Effector CD4-positive, alpha-beta T cell (primary cell): ENCODE measurements around the gene FIBP.
"Not testable (repeated sequence)": the region's sequence is repeated elsewhere in the genome, so short reads cannot be mapped to it uniquely, and the experiment has no call there.

Source experiments
- DNase-seq: peaks from one replicate; pipeline ENCODE4 v3.0.0-alpha.2; 2020

FIBP gene

DNA sequence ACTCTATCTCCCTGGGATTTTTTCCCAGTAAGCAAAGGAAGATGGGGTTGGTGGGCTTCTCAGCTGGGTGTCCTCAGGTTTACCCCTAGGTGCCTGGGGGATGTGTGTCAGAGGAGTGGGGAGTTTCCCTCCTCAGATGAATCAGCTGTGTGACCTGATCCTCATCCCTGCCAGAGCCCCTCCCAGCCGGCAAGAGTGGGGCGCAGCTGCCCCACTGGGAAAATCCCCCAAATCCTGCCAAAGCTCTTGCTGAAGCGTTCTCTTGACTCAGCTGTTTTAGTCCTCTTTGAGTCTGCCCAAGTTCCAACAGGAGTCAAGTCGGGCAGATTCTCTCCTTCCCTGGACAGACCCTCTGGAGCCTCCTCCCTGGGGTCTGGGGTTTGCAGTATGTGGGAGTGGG, 24.6 kb upstream of the FIBP start:
- no peak for DNase-seq

DNA sequence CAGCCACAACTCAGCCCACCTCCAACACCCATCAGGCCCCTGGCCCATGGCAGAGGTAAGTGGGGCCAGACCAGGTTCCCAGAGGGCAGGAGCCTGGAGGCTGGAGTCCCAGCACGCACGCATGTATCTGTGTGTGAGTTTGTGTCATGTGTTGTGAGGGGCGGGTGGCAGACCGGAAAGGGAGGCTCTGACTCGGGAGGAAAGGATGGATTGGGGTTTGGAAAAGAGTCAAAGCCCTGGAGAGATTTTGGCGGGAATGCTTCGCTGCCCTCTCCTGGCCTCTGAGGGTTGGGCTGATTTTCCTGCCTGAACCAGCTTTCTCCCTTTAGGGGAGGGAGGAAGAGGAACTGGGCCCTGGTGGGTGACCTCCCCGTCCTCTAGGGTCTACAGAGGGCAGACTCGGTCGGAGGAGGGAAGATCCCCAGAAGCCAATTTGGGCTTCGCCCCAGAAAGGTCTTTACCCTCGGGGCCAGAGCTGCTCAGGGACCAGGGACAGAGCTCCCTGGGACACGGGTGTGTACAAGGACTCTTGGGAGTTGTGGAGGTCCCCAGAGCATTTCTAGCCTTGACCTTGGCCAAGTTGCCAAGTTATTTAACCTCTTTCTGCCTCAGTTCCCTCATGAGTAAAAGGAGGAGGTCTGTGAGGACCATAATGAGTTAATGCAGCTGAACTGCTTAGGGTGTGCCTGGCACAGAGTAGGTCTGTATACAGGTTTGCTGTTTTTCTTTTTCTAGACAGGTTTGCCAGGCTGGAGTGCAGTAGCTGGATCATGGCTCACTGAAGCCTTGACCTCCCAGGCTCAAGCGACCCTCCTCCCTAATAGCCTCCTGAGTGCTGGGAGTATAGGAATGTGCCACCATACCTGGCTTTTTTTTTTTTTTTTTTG, 23.7 kb upstream of the FIBP start:
- DNase-seq: no peak

DNA sequence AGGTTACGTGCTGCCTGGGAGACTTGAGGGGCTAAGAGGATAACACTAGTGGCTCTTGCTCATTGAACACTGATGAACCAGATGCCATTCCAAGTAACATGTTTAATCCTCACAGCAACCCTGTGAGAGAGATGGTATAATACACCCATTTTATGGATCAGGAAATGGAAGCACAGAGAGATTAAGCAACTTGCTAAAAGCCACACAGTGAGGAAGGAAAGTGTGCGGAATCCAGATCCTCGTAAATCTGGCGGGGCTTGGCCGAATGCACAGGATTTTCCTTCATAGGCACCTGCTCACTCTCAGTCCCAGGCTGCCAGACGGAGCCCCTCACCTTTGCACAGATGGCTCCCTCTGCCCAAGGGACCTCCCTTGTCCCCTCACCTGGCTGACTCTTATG, 19.6 kb upstream of the FIBP start:
- no peak for DNase-seq

DNA sequence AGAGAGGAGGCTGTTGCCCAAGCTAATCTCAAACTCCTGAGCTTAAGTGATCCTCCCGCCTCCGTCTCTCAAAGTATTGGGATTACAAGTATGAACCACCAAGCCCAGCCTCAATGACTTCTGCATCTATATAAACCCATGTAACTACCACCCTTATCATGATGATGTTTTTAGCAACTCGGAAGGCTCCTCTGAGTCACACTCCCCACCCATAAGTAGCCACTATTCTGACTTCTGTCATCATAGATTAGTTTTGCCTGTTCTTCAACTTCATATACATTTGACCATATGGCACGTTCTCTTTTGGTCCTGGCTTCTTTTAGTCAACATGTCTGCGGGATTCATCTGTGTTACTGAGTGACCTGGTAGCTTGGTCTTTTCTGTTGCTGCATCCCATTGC, 18.3 kb upstream of the FIBP start:
- no peak for DNase-seq

DNA sequence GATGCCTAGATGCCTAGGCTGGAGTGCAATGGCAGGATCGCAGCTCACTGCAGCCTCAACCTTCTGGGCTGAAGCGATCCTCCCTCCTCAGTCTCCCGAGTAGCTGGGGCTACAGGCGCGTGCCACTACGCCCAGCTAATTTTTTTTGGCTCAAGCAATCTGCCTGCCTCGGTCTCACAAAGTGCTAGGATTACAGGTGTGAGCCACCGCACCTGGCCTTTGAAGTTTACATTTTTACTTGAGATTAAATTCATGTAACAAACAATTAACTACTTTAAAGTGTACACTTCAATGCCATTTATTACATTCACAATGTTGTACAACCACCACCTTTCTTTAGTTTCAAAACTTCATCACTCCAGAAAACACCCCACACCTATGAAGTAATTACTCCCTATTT, 15.4 kb upstream of the FIBP start:
- no peak for DNase-seq

DNA sequence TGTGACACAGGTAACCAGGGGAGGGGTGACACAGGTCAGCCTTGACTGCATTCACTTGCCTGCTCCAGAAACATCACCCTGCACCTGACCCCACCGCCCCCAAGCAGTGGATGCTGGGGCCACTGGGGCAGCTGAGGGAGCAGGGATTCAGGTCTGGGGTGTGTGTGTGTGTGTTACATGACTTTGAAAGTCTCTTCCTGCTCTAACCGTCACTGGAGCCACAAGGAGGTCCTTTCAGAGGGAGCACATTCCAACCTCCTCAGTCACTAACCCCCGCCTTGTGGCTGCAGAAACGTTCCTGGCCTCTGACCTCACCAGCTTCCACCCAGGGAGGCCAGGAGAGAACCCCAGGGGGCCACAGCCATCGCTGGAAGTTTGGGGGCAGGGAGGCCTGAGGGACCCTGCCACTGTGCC, 14.8 kb upstream of the FIBP start:
- no peak for DNase-seq

DNA sequence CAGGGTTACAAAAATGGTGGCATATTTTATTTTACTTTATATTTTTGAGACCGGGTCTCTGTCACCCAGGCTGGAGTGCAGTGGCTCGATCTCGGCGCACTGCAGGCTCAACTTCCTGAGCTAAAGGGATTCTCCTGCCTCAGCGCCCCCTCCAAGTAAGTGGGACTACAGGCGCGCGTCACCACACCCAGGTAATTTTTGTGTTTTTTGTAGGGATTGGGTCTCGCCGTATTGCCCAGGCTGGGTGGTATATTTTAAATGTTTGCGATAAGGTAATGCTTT, 12.6 kb upstream of the FIBP start:
- no peak for DNase-seq

DNA sequence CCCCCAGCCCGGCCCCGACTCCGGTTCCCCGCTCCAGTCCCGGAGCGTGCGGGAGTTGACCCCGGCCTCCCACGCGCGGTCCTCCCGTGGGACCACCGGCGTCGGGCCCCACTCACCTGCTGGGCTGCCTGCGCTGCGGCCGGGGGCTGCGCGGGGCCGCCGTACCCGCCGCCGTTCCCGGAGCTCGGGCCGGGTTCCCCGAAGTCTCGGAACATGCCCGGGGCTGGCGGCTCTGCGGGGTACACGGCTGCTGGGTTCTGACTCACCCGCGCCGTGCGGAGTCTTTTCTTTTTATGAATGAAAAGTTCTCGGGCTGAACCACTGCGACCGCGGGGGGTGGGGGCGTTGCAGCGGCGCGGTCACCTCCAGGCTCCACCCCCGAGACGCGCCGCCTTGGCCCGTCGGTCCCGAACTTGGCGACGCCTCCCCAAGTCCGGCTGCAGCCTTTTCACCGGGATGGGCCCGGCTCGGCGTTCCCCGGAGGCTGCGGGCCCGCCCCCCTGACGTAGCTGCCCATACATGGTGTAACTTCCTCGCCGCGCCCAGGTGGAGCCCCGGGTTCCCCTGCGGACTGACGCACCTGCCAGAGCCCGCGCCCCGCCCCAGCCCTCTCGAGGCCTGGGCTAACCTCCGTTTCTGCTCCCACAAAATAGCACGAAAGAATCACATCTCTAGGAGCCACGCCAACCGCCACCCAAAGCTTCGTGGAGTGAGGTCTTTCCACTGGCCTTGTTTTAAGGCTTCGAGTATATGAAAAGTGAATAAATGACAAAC, 12.0 kb upstream of the FIBP start, which contains the start of gene FOSL1:
FOSL1 (minus strand) TSS at position 264 of the 774 bp plus-strand sequence; CDS start at position 215, 49 bp downstream.
- peak; percentile 93 for DNase-seq

DNA sequence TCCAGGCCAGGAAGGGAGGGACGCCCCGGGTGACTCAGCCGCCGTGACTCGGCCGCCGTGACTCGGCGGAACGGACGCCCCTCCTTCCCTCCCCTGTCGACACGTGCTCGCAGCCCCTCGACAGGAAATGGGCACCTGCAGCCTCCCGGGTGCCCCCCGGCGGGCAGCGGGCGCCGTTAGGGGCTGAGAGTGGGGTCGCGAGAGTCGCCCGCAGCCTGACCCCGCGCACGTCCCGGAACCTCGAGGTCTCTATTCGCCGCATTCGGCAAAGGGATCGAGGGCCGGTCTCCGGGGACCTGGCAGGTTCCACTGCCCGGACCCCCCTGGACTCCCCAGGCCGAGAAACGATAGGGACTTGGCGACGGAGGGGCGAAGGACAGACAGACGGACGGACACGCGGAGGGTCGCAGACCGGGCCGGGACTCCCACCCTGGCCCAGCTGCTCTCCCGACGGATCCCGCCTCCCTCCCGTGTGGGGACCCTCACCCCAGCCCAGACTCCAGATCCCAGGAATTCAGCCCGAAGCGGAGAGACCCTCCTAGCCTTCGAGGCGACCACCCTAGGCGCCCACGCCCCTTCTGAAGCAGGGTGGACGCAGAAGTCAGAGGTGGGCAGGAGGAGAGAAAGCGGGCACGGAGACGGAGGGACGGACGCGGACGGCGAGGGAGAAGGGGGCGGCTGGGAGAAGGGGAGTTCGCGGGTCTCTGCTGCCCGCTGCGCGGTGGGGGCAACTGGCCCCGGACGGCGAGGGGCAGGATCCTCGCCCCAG, 11.3 kb upstream of the FIBP start:
- DNase-seq: peak; percentile 46

DNA sequence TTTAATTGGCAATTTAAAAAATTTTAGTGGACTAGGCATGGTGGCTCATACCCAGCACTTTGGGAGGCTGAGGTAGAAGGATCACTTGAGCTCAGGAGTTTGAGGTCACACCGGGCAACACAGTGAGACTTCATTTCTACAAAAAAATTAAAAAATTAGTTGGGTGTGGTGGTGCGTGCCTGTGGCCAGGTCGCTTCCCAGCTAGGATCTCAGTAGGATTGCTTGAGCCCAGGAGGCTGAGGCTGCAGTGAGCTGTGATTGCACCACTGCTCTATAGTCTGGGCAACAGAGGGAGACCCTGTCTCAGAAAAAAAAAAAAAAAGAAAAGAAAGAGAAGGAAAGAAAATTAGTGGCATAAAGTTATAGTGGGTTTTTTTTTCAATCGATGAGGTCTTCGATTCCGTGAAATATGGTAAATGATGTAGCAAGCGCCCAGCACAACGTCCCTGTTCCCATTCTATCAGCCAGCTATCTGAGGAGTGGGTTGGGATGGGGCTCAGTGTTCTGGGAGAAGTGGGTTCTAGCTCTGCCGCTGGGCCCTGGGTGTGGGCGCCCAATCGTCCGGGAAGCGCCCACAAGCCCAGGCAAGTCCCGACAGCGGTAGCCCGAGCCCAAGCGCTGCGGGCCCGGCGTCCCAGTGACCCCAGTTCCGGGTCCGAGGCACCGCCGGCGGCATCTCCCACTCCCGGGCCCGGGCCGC, 10.5 kb upstream of the FIBP start:
- no peak for DNase-seq

DNA sequence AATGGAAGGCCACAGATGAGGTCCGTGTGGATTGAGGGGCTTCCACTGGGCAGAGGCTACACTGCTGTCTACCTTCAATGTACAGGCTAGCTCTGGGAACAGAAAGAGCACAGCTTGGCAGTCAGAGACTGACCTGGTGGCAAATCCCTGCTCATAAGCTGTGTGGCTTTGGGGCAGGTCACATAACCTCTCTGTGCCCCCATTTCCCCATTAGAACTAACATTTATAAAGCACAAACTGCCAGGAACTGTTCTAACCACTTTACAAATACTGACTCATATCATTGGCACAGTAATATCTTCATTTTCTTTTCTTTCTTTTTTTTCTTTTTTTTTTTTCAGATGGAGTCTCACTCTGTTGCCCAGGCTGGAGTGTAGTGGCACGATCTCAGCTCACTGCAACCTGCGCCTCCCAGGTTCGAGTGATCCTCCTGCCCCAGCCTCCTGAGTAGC, 8.8 kb upstream of the FIBP start:
- no peak for DNase-seq

DNA sequence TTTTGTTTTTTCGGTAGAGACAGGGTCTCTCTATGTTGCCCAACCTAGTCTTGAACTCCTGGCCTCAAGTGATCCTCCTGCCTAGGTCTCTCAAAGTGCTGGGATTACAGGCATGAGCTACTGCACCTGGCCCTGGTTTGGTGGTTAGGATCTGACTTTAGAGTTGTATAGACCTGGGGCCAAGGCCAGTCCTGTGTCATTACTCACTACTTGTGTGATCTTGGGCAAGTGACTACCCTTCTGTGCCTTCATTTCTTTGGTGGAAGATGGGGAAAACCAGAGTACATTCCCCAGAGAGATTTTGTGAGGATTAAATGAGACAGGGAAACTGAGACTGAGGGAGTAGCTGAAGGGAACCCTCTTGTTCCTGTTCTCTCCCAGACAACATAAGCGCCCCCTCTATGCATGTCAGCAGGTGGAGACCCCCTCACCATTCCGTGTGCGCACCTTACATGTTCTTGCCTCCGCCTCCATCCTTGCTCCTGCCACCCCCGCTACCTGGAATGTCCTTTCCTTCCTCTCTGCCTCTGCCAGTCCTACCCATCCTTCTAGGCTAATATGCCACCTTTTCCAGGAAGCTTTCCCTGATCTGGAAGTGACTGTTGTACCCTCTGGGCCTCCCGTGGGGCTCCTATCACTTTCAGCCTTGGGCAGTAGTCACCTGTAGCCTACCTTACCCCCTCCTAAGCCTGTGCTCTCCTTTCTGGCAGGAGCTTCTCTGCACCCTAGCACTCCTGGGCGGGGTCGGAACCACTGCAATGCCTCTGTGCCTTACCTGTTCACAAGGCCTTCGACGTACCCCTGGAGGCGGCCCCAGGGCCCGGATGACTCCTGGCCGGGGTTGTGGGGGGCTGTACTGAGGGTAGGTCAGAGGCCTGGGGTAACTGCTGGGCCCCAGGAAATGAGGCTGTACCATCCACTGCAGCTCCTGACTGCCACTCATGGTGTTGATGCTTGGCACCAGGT, 8.0 kb upstream of the FIBP start:
- no peak for DNase-seq

DNA sequence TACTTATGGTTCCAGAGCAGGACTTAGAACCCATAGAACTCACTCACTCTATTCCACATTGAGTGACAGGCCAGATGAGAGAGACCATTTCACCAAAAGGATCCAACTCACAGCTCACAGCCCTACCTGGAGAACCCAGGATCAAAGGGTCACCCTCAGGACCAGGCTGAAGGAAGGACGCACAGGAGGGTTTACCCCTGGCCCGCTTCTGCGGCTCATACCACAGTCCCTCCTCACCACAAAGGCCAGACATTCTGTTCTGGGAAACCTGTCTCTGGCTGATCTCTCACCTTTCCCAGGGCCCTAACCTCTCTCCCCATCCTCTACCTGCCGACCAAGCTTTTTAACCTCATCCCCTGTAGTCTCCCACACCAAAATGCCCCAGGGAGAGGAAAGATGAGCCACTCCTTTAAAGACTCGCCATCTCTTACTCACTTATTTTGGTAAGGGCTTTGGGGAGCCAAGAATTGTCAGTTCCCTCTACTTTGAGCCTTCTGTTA, 7.3 kb upstream of the FIBP start:
- no peak for DNase-seq

DNA sequence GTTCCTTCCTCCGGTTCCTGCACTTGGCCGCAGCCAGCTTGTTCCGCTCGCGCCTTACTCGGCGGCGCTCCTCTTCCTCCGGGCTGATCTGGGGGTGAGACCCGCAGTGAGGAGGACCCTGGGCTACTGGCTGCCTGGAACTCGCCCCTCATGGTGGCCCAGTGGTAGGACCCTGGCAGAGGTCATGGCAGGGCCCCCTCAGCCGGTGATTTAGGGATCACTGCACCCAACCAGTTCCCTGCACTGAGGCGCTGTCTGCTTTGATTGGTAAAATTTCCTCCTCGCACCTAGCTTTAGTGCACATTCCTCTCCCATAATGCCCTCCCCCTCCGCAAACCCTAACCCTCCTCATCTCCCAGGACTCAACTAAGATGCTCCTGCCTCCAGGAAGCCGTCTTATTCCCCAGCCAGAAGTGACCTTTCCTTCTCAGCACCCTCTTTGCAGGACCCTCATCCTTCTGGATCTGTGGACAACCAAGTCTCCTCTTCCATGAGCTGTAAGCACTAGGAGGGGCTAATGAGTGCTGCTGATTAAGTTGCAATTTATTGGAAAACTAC, 5.8 kb upstream of the FIBP start:
- DNase-seq: no peak

DNA sequence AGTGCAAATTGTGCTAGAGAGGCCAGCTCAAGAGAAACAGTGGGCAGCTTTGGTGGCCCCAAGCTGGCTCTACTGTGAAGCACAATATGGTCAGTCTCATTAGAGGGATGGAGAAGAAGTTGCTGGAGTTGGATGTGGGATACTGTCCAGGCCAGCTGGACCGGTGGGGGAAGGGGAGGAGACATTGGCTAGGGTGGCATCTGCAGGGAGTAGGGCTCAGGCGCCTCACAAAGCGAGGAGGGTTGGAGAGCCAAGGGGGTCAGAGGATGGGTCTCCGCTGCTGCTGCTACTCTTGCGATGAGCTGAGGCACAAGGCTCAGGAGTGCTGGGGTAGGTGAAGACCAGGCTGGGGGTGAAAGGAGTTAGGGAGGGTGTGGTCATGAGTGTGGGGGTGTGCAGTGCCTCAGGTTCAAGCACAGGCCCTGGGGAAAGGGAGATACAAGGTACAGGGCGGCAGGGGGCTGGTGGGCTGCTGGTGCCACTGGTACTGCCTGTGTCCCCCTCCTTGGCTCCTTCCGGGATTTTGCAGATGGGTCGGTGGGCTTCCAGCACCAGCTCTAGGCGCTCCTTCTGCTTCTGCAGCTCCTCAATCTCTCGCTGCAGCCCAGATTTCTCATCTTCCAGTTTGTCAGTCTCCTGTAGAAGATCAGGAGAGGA, 4.5 kb upstream of the FIBP start:
- no peak for DNase-seq

DNA sequence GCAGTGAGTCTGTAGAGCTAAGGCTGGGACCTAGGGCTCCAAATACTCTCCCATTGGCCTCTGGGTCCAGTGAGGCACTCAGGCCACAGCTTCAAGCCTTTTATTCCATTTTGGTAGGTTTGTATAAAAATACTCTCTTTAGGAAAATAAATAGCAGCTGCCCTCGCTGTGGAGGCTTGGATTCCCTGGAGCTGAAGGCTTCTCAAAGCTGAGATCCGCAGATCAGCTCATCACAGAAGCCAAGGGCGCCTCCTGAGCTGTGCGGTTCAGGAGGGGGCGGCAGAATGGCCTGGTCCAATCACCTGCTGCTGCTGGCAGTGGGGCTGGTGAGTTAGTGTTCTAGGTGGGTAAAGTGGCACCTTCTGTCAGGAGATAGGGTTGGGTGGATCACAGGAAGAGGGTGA, 3.9 kb upstream of the FIBP start:
- DNase-seq: not testable (repeated sequence)

DNA sequence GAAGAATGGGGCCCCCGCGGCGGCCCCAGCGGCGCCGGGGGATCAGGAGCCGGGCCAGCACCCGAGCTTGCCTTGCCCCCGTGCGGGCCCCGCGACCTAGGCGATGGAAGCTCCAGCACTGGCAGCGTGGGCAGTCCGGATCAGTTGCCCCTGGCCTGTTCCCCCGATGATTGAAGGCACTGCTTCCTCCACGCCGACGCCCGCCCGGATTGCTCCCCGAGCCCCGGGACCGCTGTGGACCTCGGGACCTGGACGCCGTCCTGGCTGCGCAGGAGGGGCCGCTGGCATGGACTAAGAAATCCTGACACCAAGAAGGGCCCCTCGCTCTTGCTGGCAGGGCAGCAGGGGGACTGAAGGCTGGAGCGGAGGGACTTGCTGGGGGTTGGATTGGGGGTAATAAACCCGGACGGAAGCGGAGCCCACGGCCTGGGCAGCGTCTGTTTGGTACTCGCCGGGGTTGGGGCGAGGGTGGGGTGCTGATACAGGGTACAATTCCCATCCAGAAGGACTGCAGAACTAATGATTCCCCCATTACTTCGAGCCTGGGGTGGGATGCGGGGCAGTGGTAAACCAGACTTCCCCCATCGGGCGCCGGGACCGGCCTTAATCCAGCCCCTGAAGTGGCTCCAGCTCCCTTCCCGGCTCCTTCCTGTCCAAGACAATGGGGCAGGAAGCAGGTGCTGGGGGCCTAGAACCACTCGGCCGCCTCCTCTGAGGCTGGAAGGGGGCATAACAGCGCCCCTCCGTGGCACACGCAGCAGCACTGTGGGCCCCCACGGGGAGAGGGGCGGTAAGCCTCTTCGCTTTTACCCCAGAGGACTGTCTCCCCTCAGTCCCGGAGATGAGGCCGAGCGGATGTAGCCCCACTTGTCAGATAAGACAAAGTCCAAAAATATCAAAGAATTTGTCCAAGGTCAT, 3.2 kb upstream of the FIBP start:
- no peak for DNase-seq

DNA sequence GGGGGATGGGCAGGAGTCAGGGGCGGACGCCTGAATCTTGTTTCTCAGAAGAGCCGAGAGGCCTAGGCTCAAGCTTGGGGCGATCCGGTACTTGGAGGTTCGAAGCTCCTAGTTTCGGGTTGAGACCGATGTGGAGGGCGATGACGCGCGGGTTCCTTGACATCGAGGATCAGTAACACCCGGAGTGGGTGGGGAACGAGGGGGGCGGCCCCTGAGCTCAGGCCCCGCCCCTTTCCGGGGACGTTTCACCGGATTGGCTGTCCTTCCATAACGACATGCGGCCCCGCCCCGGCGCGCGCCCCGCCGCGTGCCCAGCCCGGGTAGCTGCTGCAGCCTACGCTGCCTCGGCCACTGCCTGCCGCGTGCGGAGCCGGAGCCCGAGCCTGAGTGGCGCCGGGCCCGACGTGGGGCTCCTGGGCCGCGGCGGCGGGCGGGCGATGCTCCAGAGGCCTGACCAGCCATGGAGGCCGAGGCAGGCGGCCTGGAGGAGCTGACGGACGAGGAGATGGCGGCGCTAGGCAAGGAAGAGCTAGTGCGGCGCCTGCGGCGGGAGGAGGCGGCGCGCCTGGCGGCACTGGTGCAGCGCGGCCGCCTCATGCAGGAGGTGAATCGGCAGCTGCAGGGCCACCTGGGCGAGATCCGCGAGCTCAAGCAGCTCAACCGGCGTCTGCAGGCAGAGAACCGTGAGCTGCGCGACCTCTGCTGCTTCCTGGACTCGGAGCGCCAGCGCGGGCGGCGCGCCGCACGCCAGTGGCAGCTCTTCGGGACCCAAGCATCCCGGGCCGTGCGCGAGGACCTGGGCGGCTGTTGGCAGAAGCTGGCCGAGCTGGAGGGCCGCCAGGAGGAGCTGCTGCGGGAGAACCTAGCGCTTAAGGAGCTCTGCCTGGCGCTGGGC, 2.3 kb upstream of the FIBP start, which contains the start of gene CCDC85B:
CCDC85B (plus strand) TSS at position 350 of the 895 bp plus-strand sequence; CDS start at position 461, 111 bp downstream.
- peak; percentile 96 for DNase-seq
